IMR-90 (cell line): ENCODE data around the gene SCAMP2. TPM values are rescaled to one million over a fixed set of nuclear protein-coding genes. Genes with fewer than 3 reads are reported as not detected.

ENCODE experiments used
- ATAC-seq: fragments of 200-7000 bp; cut with Tn5 transposase; 2 replicates; pipeline ENCODE4 v1.9.1; 2020; ENCODE audit warnings: low read depth, mild to moderate bottlenecking, moderate library complexity
- BruUV-seq: library from RNA; stranded (reverse); fragments of 400-500 nt; replicated peaks from 2 replicates; lab custom pipeline; 2021; lab: Mats Ljungman, UMichigan
- CTCF ChIA-PET: fragments of 300-600 bp; formaldehyde crosslinking; extraction: SDS; loops from one replicate; lab custom pipeline; 2021; ENCODE audit warnings: antibody characterized with exemption; lab: Yijun Ruan, JAX
- POLR2A ChIA-PET: fragments of 300-600 bp; sonication (Branson Sonifier 250); formaldehyde crosslinking; loops from one replicate; lab custom pipeline; 2022; ENCODE audit warnings: antibody characterized with exemption; ENCODE audit not compliant: unreplicated experiment; lab: Charles Lee
- DNase-seq: peaks from one replicate; pipeline ENCODE4 v3.0.0; 2013
- H2AFZ ChIP-seq: replicated peaks from 2 replicates; pipeline ENCODE3; 2013; ENCODE audit warnings: low read length, mild to moderate bottlenecking; ENCODE audit not compliant: poor library complexity
- H2AK5ac ChIP-seq: 2 replicates; pipeline ENCODE4 v1.6.1; 2013; ENCODE audit warnings: low read depth, low read length, inconsistent platforms
- H2AK9ac ChIP-seq: replicated peaks from 2 replicates; pipeline ENCODE3; 2013; ENCODE audit warnings: mild to moderate bottlenecking, low read depth, low read length, moderate library complexity; ENCODE audit not compliant: poor library complexity
- H2BK120ac ChIP-seq: 2 replicates; pipeline ENCODE4 v1.6.1; 2013; ENCODE audit warnings: low read depth, low read length, inconsistent platforms
- H2BK15ac ChIP-seq: 3 replicates; pipeline ENCODE4 v1.6.1; 2013; ENCODE audit warnings: low read depth, low read length, inconsistent platforms
- H2BK20ac ChIP-seq: 2 replicates; pipeline ENCODE4 v1.6.1; 2013; ENCODE audit warnings: low read depth, mild to moderate bottlenecking, inconsistent platforms, low read length, moderate library complexity
- H2BK5ac ChIP-seq: 2 replicates; pipeline ENCODE4 v1.6.1; 2013; ENCODE audit warnings: mild to moderate bottlenecking, low read depth, low read length, inconsistent platforms; ENCODE audit not compliant: poor library complexity, severe bottlenecking
- H3K14ac ChIP-seq: replicated peaks from 2 replicates; pipeline ENCODE4 v1.6.1; 2013; ENCODE audit warnings: low read depth, low read length, inconsistent platforms
- H3K18ac ChIP-seq: 2 replicates; pipeline ENCODE4 v1.6.1; 2013; ENCODE audit warnings: low read depth, low read length, control low read depth
- H3K23ac ChIP-seq: 2 replicates; pipeline ENCODE4 v1.6.1; 2013; ENCODE audit warnings: low read depth, low read length, inconsistent platforms
- H3K27ac ChIP-seq: 2 replicates; pipeline ENCODE4 v1.5.1; 2013; ENCODE audit warnings: mild to moderate bottlenecking, control low read depth, low read length; ENCODE audit not compliant: insufficient read depth
- H3K27me3 ChIP-seq: 2 replicates; pipeline ENCODE4 v1.6.1; 2013; ENCODE audit warnings: low read length; ENCODE audit not compliant: control insufficient read depth, insufficient read depth
- H3K36me3 ChIP-seq: 2 replicates; pipeline ENCODE4 v1.6.1; 2013; ENCODE audit warnings: low read length, mixed read lengths; ENCODE audit not compliant: control insufficient read depth, insufficient read depth
- H3K4ac ChIP-seq: 2 replicates; pipeline ENCODE4 v1.6.1; 2013; ENCODE audit warnings: low read depth, low read length, inconsistent platforms
- H3K4me1 ChIP-seq: 2 replicates; pipeline ENCODE4 v1.6.1; 2013; ENCODE audit warnings: low read length, mixed read lengths; ENCODE audit not compliant: control insufficient read depth, insufficient read depth
- H3K4me2 ChIP-seq: 2 replicates; pipeline ENCODE4 v1.6.1; 2013; ENCODE audit warnings: low read depth, mild to moderate bottlenecking, control low read depth, low read length, moderate library complexity
- H3K4me3 ChIP-seq: 2 replicates; pipeline ENCODE4 v1.5.1; 2013; ENCODE audit warnings: low read depth, mild to moderate bottlenecking, control low read depth, low read length, moderate library complexity; ENCODE audit not compliant: insufficient read depth
- H3K56ac ChIP-seq: 2 replicates; pipeline ENCODE4 v1.6.1; 2013; ENCODE audit warnings: low read length, inconsistent platforms; ENCODE audit not compliant: insufficient read depth; ENCODE audit errors: extremely low read depth
- H3K79me1 ChIP-seq, 2 experiments: 2 replicates each; pipeline ENCODE4 v1.6.1; 2013; ENCODE audit warnings: low read length in 2 of 2, inconsistent platforms in 1 of 2, low read depth in 1 of 2
- H3K9ac ChIP-seq: 2 replicates; pipeline ENCODE4 v1.6.1; 2013; ENCODE audit warnings: low read depth, low read length, control low read depth
- H3K9me1 ChIP-seq: 2 replicates; pipeline ENCODE4 v1.6.1; 2013; ENCODE audit warnings: low read length, inconsistent platforms; ENCODE audit not compliant: insufficient read depth
- H3K9me3 ChIP-seq: 2 replicates; pipeline ENCODE4 v1.6.1; 2013; ENCODE audit warnings: low read length; ENCODE audit not compliant: control insufficient read depth, insufficient read depth
- H4K20me1 ChIP-seq: 2 replicates; pipeline ENCODE4 v1.6.1; 2013; ENCODE audit warnings: low read length, inconsistent platforms; ENCODE audit not compliant: insufficient read depth
- H4K5ac ChIP-seq: 2 replicates; pipeline ENCODE4 v1.6.1; 2013; ENCODE audit warnings: mild to moderate bottlenecking, low read depth, low read length, control low read depth
- H4K8ac ChIP-seq, 2 experiments: 2 replicates each; pipeline ENCODE4 v1.6.1; 2013; ENCODE audit warnings: low read depth in 2 of 2, low read length in 2 of 2, control low read depth in 1 of 2, inconsistent platforms in 1 of 2
- H4K91ac ChIP-seq: 2 replicates; pipeline ENCODE4 v1.6.1; 2013; ENCODE audit warnings: low read depth, low read length, inconsistent platforms; ENCODE audit not compliant: insufficient read depth
- MAZ ChIP-seq: IDR thresholded peaks from 2 replicates; pipeline ENCODE4 v1.6.1; 2012; ENCODE audit warnings: low read depth, mild to moderate bottlenecking, low read length, improper control_type of control experiment, moderate library complexity, borderline replicate concordance
- WGBS, 2 experiments: methylation state at CpG; one replicate each; pipeline versions ENCODE4 v1.1.5 to v1.1.7; 2013; ENCODE audit warnings: missing lambda C conversion rate in 2 of 2; ENCODE audit not compliant: insufficient read length in 1 of 2; ENCODE audit errors: extremely low coverage in 2 of 2; 5-methylcytosine and 5-hydroxymethylcytosine counted together
- dilution Hi-C: fragments of 300-500 bp; cut with HindIII; formaldehyde crosslinking; loops from one replicate; pipeline ENCODE4 v1.14.3; 2018; ENCODE audit warnings: low sequenced_read_pairs; ENCODE audit not compliant: unreplicated experiment
- in situ Hi-C: fragments of 300-500 bp; cut with MboI; formaldehyde crosslinking; loops from 3 replicates; pipeline ENCODE4 v1.14.3; 2019; ENCODE audit warnings: low sequenced_read_pairs, inconsistent platforms, mixed read lengths
- intact Hi-C: fragments of 100-400 bp; cut with micrococcal nuclease; formaldehyde crosslinking; loops from 2 replicates; pipeline ENCODE4 v1.10.0; 2022
- polyA plus RNA-seq, 3 experiments: library from polyadenylated mRNA; depleted of rRNA; stranded (reverse); fragments of >200 nt; gene quantifications; 2 replicates each; pipeline ENCODE4 v1.2.3, GENCODE V29; 2012; ENCODE audit warnings: low replicate concordance in 1 of 3
- total RNA-seq: library from RNA; depleted of rRNA; stranded (reverse); fragments of >200 nt; gene quantifications from 2 replicates; pipeline ENCODE4 v1.2.3, GENCODE V29; 2012

SCAMP2 gene
- total and polyA plus RNA-seq, 2 of the 4 experiments (the other 2 are of a cell fraction): 25.8 to 111 TPM

DNA sequence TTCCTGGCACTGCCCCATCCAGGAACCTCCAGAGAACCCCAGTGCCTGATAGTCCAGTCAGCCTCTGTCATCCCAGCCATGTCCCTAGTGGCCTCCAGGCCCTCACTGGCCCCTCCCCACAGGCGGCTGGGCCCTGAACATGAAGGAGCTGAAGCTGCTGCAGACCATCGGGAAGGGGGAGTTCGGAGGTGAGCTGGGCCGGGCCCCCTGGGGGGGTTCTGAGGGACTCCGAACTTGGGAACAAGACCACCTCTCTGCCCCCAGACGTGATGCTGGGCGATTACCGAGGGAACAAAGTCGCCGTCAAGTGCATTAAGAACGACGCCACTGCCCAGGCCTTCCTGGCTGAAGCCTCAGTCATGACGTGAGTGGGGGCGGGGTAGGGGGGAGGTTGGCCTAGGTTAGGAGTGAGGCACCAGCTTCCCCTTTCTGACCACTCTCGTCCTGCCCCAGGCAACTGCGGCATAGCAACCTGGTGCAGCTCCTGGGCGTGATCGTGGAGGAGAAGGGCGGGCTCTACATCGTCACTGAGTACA, 72.5 kb downstream of the SCAMP2 start:
- Histone ChIP-seq H3K9me3 (no peaks in the 10 kb centered on the region), H2BK20ac (no peak overlapping the region), H4K91ac (no peak overlapping the region), H3K4me1 (peaks cover 2% of the 10 kb centered on the region; the same call in 1 of the 2 replicates), H3K36me3 (peaks cover 46% of the 10 kb centered on the region), H4K20me1 (peaks cover 47% of the 10 kb centered on the region), H2BK15ac (no peak overlapping the region), H3K4me3 (no peak overlapping the region), H3K18ac (no peak overlapping the region), H2BK5ac (no peak overlapping the region), H3K9me1 (peaks cover 4% of the 10 kb centered on the region; the same call in 1 of the 2 replicates), H2AK9ac (no peak overlapping the region), H4K5ac (no peak overlapping the region), H3K9ac (no peak overlapping the region), H2AK5ac (no peak overlapping the region), H3K4me2 (no peak overlapping the region), H3K4ac (no peak overlapping the region), H3K14ac (no peak overlapping the region), H3K27me3 (no peaks in the 10 kb centered on the region), H4K8ac (no peak overlapping the region), H3K79me1 (peaks cover 3 to 53% of the 10 kb centered on the region in 2 experiments), H2AFZ (no peak overlapping the region), H3K27ac (no peak overlapping the region), H3K56ac (no peak overlapping the region), H2BK120ac (no peak overlapping the region), H3K23ac (no peak overlapping the region)
- in situ Hi-C loops (no loop called here), intact Hi-C loops (loop anchor here (1.0 kb wide), 1 partner anchor 29 kb away; no protein-coding TSS in a partner anchor), dilution Hi-C loops (no loop called here)
- DNase-seq: no peak
- no CpG with 5 or more reads among the region's 20 CpGs for WGBS, 2 experiments
- ChIA-PET POLR2A (no interaction called here), CTCF (interaction anchor here (1.0 kb wide), 1 partner anchor 29 kb away, joined by 3 read pairs; no protein-coding TSS in a partner anchor)
- no peak for TF ChIP-seq MAZ
- no peak for ATAC-seq
- BruUV-seq: no TSS peak
